GM12891 (cell line): ENCODE data around the gene MMRN1.

Experiments used
- PAX5 ChIP-seq: IDR thresholded peaks from 2 replicates; pipeline ENCODE4 v1.6.1; 2011; ENCODE audit warnings: low read length, moderate library complexity, mild to moderate bottlenecking; ENCODE audit not compliant: insufficient read depth, severe bottlenecking
- POLR2A ChIP-seq: IDR thresholded peaks from 2 replicates; pipeline ENCODE4 v1.6.1; 2011; ENCODE audit warnings: low read depth, low read length, control low read depth
- POLR2AphosphoS5 ChIP-seq: IDR thresholded peaks from 2 replicates; pipeline ENCODE4 v1.6.1; 2011; ENCODE audit warnings: low read depth, low read length, control low read depth
- POU2F2 ChIP-seq: IDR thresholded peaks from 2 replicates; pipeline ENCODE4 v1.6.1; 2011; ENCODE audit warnings: low read depth, mild to moderate bottlenecking, control low read depth, low read length, moderate library complexity
- TAF1 ChIP-seq: IDR thresholded peaks from 2 replicates; pipeline ENCODE4 v1.6.1; 2011; ENCODE audit warnings: low read depth, low read length, control low read depth

DNA sequence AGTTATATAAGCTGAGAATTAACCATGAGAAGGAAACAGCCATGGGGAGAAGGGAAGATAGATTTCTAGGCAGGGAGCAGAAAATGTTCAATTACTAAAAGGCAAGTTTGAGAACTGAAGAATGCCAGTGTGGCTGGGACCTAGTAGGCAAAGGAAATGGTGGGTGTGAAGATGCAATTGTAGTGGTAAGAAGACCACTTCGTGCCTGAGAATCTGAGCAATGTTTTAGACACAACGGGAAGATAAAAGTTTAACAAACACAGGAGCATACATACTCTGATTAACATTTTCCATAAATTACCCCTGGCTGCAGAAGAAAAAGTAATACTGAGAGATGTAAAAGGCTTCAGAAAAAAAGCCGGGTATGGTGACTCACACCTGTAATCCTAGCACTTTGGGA, 18.1 kb upstream of the MMRN1 start:
- no peak for TF ChIP-seq POLR2A
- no peak for TF ChIP-seq TAF1
- no peak for TF ChIP-seq POLR2AphosphoS5
- TF ChIP-seq PAX5 = no peak
- TF ChIP-seq POU2F2 = no peak
